Gastroesophageal sphincter (tissue), 3 donors: Measurements from ENCODE around the gene CXCR4.

Experiments used
- EP300 ChIP-seq: sonication (generic); formaldehyde crosslinking; IDR thresholded peaks from one replicate; pipeline ENCODE4 v1.6.1; 2017; ENCODE audit warnings: antibody characterized with exemption, mild to moderate bottlenecking
- POLR2AphosphoS5 ChIP-seq: sonication (generic); formaldehyde crosslinking; IDR thresholded peaks from one replicate; pipeline ENCODE4 v1.6.1; 2017; ENCODE audit warnings: antibody characterized with exemption
- TF ChIP-seq, protein P1 (sequence below), 4 experiments: fragments of 200-600 bp in 2 of 4; fragments of 450-650 bp in 2 of 4; sonication (generic) in 1 of 4; IDR thresholded peaks; one replicate each; pipeline ENCODE4 v1.5.1; 2017 to 2019; ENCODE audit warnings: antibody characterized with exemption in 4 of 4, mild to moderate bottlenecking in 2 of 4, moderate library complexity in 2 of 4

DNA sequence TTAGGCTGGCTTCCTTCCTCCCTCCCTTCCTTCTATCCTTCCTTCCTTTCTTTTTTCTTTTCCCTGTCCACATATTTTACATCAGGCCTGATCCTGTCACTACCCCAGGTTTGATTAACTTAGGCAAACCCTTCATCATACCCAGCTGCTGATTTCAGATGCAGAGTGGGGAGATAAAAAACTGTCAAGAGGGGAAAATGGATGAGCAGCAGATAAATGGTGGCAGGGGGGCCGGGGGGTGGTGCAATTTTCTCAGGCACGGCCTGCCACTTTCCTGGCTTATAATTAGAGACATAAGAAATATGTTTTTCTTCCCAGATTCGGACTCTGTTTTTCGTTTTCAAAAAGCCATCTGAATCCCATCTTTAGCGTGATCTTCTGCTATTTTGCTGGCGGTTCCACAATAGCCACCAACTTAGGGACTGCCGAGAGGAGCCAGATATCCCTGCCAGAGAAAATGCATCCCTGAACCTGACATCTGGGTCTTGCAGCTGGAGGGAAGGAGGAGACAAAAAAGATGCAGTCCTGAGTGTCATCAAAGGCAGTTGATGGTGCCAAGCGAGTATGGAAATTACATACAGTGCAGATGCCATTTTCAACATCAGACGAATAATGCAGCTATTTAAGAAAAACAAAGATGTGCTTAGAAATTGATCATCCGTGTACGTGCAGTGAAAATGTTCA is 49.9 kb downstream of the CXCR4 start:
- TF ChIP-seq POLR2AphosphoS5 (no peak), EP300 (no peak)
- TF ChIP-seq, protein P1, sequence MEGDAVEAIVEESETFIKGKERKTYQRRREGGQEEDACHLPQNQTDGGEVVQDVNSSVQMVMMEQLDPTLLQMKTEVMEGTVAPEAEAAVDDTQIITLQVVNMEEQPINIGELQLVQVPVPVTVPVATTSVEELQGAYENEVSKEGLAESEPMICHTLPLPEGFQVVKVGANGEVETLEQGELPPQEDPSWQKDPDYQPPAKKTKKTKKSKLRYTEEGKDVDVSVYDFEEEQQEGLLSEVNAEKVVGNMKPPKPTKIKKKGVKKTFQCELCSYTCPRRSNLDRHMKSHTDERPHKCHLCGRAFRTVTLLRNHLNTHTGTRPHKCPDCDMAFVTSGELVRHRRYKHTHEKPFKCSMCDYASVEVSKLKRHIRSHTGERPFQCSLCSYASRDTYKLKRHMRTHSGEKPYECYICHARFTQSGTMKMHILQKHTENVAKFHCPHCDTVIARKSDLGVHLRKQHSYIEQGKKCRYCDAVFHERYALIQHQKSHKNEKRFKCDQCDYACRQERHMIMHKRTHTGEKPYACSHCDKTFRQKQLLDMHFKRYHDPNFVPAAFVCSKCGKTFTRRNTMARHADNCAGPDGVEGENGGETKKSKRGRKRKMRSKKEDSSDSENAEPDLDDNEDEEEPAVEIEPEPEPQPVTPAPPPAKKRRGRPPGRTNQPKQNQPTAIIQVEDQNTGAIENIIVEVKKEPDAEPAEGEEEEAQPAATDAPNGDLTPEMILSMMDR (IDR thresholded peaks at IDR 0.05) = no peak
